GM23338 (cell line): ENCODE measurements around the gene FERMT3. TPM values are rescaled to one million over a fixed set of nuclear protein-coding genes. Genes with fewer than 3 reads are reported as not detected.
"Not testable (repeated sequence)": the region's sequence is repeated elsewhere in the genome, so short reads cannot be mapped to it uniquely, and the experiment has no call there.

Source experiments
- ATAC-seq: fragments of 200-7000 bp; cut with Tn5 transposase; 3 replicates; pipeline ENCODE4 v1.9.1; 2020
- DNase-seq: peaks from one replicate; pipeline ENCODE4 v3.0.0-alpha.2; 2015; ENCODE audit warnings: low spot score
- H2AFZ ChIP-seq: fragments of 200-600 bp; sonication (generic); 2 replicates; pipeline ENCODE4 v1.8.0; 2016; ENCODE audit warnings: antibody characterized with exemption, mild to moderate bottlenecking, moderate library complexity
- H3F3A ChIP-seq: fragments of 200-600 bp; sonication (generic); replicated peaks from 2 replicates; pipeline ENCODE4 v1.8.0; 2017; ENCODE audit warnings: antibody characterized with exemption, mixed run types, low read depth
- H3K27ac ChIP-seq: fragments of 200-600 bp; sonication (generic); 2 replicates; pipeline ENCODE4 v1.6.1; 2016; ENCODE audit warnings: low read depth
- H3K27me3 ChIP-seq: fragments of 200-600 bp; sonication (generic); 2 replicates; pipeline ENCODE4 v1.8.0; 2016; ENCODE audit warnings: mild to moderate bottlenecking, mixed run types, moderate library complexity; ENCODE audit not compliant: insufficient read depth
- H3K36me3 ChIP-seq: fragments of 200-600 bp; sonication (generic); 2 replicates; pipeline ENCODE4 v1.8.0; 2016; ENCODE audit warnings: mild to moderate bottlenecking; ENCODE audit not compliant: insufficient read depth
- H3K4me1 ChIP-seq: fragments of 200-600 bp; sonication (generic); 2 replicates; pipeline ENCODE4 v1.8.0; 2016; ENCODE audit warnings: mild to moderate bottlenecking, moderate library complexity; ENCODE audit not compliant: insufficient read depth
- H3K4me2 ChIP-seq: fragments of 200-600 bp; sonication (generic); 2 replicates; pipeline ENCODE4 v1.7.1; 2017; ENCODE audit warnings: mixed run types
- H3K4me3 ChIP-seq: fragments of 200-600 bp; sonication (generic); 2 replicates; pipeline ENCODE4 v1.6.1; 2016; ENCODE audit warnings: mixed run types
- H3K79me2 ChIP-seq: fragments of 200-600 bp; sonication (generic); replicated peaks from 2 replicates; pipeline ENCODE4 v1.8.0; 2017; ENCODE audit warnings: mild to moderate bottlenecking; ENCODE audit not compliant: insufficient read depth
- H3K9me2 ChIP-seq: fragments of 200-600 bp; sonication (generic); 2 replicates; pipeline ENCODE4 v1.8.0; 2017; ENCODE audit not compliant: insufficient read depth
- H4K20me1 ChIP-seq: fragments of 200-600 bp; sonication (generic); replicated peaks from 2 replicates; pipeline ENCODE4 v1.8.0; 2017; ENCODE audit warnings: mild to moderate bottlenecking; ENCODE audit not compliant: insufficient read depth
- H3K27ac Mint-ChIP-seq: 2 replicates; pipeline ENCODE4 v1.8.0; 2020; ENCODE audit warnings: inconsistent platforms, mild to moderate bottlenecking, moderate library complexity, mixed read lengths
- H3K27me3 Mint-ChIP-seq: 3 replicates; pipeline ENCODE4 v1.8.0; 2022; ENCODE audit warnings: low read depth, mild to moderate bottlenecking, moderate library complexity, mixed read lengths, inconsistent platforms; ENCODE audit not compliant: insufficient read depth, poor library complexity
- H3K36me3 Mint-ChIP-seq: 3 replicates; pipeline ENCODE4 v1.8.0; 2021; ENCODE audit warnings: low read depth, mild to moderate bottlenecking, inconsistent platforms, moderate library complexity, mixed read lengths
- H3K4me1 Mint-ChIP-seq: 3 replicates; pipeline ENCODE4 v1.8.0; 2020; ENCODE audit warnings: mild to moderate bottlenecking, inconsistent platforms, mixed read lengths
- H3K4me3 Mint-ChIP-seq: 3 replicates; pipeline ENCODE4 v1.8.0; 2021; ENCODE audit warnings: moderate library complexity, mild to moderate bottlenecking, inconsistent platforms, mixed read lengths
- H3K9me3 Mint-ChIP-seq: 3 replicates; pipeline ENCODE4 v1.8.0; 2020; ENCODE audit warnings: moderate library complexity, mild to moderate bottlenecking, inconsistent platforms, mixed read lengths
- EZH2 ChIP-seq: fragments of 200-600 bp; sonication (generic); IDR thresholded peaks from one replicate; pipeline ENCODE4 v1.8.0; 2017; ENCODE audit warnings: antibody characterized with exemption, mild to moderate bottlenecking, low read depth; ENCODE audit not compliant: unreplicated experiment
- EZH2phosphoT487 ChIP-seq: fragments of 200-600 bp; sonication (generic); IDR thresholded peaks from one replicate; pipeline ENCODE4 v1.8.1; 2018; ENCODE audit warnings: antibody characterized with exemption; ENCODE audit not compliant: unreplicated experiment
- POLR2AphosphoS5 ChIP-seq: IDR thresholded peaks from 2 replicates; pipeline ENCODE4 v1.6.1; 2016; ENCODE audit warnings: antibody characterized with exemption, low read depth
- polyA plus RNA-seq: library from polyadenylated mRNA; unstranded; fragments of >200 nt; fragmentation: Nextera tagmentation; extraction: Ambion mirVana; gene quantifications from 2 replicates; pipeline ENCODE4 v1.2.1, GENCODE V29; 2016
- total RNA-seq: library from RNA; depleted of rRNA; stranded (reverse); fragments of >200 nt; shearing (Covaris generic); gene quantifications from 2 replicates; pipeline ENCODE4 v1.2.3, GENCODE V29; 2014
- TF ChIP-seq, protein P1 (sequence below): IDR thresholded peaks from 2 replicates; pipeline ENCODE4 v1.6.1; 2016; ENCODE audit warnings: antibody characterized with exemption

FERMT3 gene
- total and polyA plus RNA-seq, 2 experiments from 2014 or later: 1.5 to 1.6 TPM

DNA sequence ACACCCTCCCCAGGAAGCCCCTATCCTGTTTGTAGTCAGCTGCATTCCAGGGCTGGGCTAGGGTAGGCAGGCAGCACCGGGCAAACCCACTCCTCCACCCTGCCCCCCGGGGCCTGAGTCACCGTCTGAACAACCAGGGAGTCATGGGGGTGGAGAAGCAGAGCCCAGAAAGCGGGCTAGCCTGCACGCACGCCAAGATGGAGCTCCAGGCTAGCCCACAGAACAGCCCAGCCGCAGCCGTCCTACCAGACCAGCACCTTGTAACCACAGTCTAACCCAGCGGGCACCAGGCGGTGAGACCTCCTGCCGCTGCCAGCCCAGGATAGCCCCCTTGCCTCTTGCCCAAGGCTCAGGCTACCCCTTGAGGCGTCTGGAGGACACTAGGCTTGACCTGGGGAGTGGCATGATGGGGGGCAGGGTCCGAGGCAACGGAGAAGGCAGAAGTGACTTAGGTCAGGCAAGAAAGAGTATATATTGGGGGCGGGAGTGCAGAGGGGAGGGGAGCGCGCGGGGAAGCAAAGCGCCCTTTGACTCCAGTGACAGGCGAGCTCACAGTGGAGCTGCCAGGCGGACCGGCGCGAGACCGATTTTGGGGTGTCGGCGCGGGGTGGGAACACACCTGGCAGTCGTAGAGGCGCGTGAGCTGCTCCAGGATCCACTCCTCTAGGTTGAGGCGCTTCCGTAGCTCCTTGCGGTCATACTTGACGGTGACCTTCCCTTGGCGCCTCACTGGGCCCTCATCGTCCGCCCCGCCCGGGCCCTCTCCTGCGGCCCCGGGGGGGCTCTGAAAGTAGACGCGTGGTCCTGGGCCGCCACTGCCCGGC, 39.5 kb downstream of the FERMT3 start:
- Mint-ChIP-seq H3K27ac (peak overlapping the region; percentile 88), H3K4me3 (peak overlapping the region; percentile 87), H3K27me3 (peaks cover 37% of the 10 kb centered on the region), H3K4me1 (peaks cover 47% of the 10 kb centered on the region), H3K36me3 (peaks cover 17% of the 10 kb centered on the region), H3K9me3 (no peaks in the 10 kb centered on the region)
- Histone ChIP-seq H3F3A (peaks cover 51% of the 10 kb centered on the region), H3K27me3 (no peaks in the 10 kb centered on the region), H3K79me2 (peaks cover 26% of the 10 kb centered on the region), H4K20me1 (no peaks in the 10 kb centered on the region; the same call in 1 of the 2 replicates), H3K4me2 (peak overlapping the region; percentile 93), H3K4me1 (peaks cover 44% of the 10 kb centered on the region), H3K27ac (no peak overlapping the region), H3K9me2 (no peaks in the 10 kb centered on the region), H3K4me3 (peak overlapping the region; percentile 99), H3K36me3 (no peaks in the 10 kb centered on the region), H2AFZ (no peak overlapping the region)
- peak; percentile 65 for DNase-seq
- no peak for TF ChIP-seq EZH2phosphoT487
- ATAC-seq: no peak

DNA sequence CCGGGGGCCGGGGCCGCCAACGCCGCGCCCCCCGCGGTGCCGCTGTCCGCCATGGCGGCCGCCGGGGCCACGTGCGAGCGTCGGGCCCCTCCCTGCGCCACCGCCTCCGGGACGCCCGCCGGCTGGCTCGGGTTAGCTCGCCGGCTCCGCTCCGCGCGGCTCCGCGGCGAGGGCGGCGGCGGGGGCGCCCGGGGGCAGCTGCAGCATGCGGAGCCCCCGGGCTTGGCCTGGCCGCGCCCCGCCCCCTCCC, 40.0 kb downstream of the FERMT3 start:
- not testable (repeated sequence) for H3K27me3 ChIP-seq, H3K9me2 ChIP-seq, H3K27ac Mint-ChIP-seq, DNase-seq, ATAC-seq, H3K9me3 Mint-ChIP-seq, H3K36me3 ChIP-seq, H2AFZ ChIP-seq, H4K20me1 ChIP-seq, H3K27ac ChIP-seq
- H3K4me1 ChIP-seq: peaks cover 44% of the 10 kb centered on the region
- Mint-ChIP-seq H3K4me3 (peak overlapping the region; percentile 88; the same call in 2 of the 3 replicates), H3K4me1 (peaks cover 47% of the 10 kb centered on the region), H3K36me3 (peaks cover 17% of the 10 kb centered on the region), H3K27me3 (peaks cover 36% of the 10 kb centered on the region)
- peaks cover 26% of the 10 kb centered on the region for H3K79me2 ChIP-seq
- peak overlapping the region; percentile 99 for H3K4me3 ChIP-seq
- H3F3A ChIP-seq: peaks cover 51% of the 10 kb centered on the region
- peak overlapping the region; percentile 93; the same call in 1 of the 2 replicates for H3K4me2 ChIP-seq

DNA sequence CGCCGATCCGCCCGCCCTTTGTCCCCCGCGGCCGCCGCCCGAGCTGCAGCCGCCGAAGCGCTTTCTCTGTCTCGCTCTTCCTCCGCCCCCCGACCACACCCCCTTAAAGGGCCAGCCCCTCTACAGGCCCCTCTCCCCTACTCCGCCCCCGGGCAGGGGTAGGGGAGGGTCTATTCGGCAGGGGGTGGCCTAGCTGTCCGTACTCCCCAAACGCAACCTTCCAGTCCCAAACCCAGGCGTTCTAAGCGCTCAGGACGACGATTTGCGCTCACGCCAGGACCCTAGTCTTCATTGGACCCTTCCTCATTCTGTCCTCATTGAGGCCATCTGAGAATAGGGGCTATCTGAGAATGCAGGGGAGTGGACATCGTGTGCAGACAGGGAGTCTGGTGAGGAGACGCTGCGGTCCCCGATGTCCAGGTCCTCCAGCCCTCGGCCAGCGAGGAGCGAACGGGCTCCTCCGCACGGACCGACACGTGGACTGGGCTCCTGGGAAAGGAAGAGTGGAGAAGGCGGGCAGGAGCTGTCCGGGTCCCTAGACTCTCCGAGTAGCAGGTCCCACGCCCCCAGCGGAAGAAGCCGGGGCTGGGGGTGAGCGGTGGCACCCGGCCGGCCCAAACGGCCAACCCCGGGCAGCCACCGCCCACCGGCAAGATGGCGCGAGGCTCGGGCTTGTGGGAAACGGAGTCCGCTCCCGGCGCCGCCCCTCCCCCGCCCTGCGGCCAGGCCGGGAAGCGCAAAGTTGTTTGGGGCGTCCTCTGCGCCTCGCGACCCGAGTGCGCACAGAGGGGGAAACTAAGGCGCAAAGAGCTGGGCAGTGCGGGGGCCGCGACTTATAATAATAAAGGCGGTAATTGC, 40.6 kb downstream of the FERMT3 start, which contains the start of gene PPP1R14B:
Gene PPP1R14B (minus strand): TSS at position 73 of the 858 bp plus-strand sequence. CDS start 270 bp downstream, outside the sequence.
- H2AFZ ChIP-seq: peak within 1 kb of the TSS; percentile 88
- H3K4me2 ChIP-seq: peak within 1 kb of the TSS; percentile 100
- Mint-ChIP-seq H3K4me3 (peak within 1 kb of the TSS; percentile 88), H3K36me3 (peaks cover 17% of the 10 kb centered on the region), H3K27ac (peak within 1 kb of the TSS; percentile 95), H3K27me3 (peaks cover 38% of the 10 kb centered on the region), H3K4me1 (peaks cover 47% of the 10 kb centered on the region), H3K9me3 (no peaks in the 10 kb centered on the region)
- peaks cover 31% of the 10 kb centered on the region for H3K79me2 ChIP-seq
- peak within 1 kb of the TSS; percentile 100 for H3K4me3 ChIP-seq
- no peaks in the 10 kb centered on the region for H3K27me3 ChIP-seq
- H3K4me1 ChIP-seq: peaks cover 44% of the 10 kb centered on the region
- peak; percentile 95 for DNase-seq
- no peaks in the 10 kb centered on the region; the same call in 1 of the 2 replicates for H4K20me1 ChIP-seq
- ATAC-seq: peak; percentile 48
- H3K27ac ChIP-seq: peak within 1 kb of the TSS; percentile 95
- TF ChIP-seq, protein P1, sequence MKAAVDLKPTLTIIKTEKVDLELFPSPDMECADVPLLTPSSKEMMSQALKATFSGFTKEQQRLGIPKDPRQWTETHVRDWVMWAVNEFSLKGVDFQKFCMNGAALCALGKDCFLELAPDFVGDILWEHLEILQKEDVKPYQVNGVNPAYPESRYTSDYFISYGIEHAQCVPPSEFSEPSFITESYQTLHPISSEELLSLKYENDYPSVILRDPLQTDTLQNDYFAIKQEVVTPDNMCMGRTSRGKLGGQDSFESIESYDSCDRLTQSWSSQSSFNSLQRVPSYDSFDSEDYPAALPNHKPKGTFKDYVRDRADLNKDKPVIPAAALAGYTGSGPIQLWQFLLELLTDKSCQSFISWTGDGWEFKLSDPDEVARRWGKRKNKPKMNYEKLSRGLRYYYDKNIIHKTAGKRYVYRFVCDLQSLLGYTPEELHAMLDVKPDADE: 0 out of 2 replicates have a peak, but pooled peaks have one; percentile 63
- TF ChIP-seq EZH2: no peak
- TF ChIP-seq POLR2AphosphoS5: peak; percentile 59
- no peaks in the 10 kb centered on the region for H3K36me3 ChIP-seq
- H3K9me2 ChIP-seq: no peaks in the 10 kb centered on the region
- H3F3A ChIP-seq: peaks cover 51% of the 10 kb centered on the region
